Measurements from ENCODE around the gene EID3.
"Not testable (repeated sequence)": the region's sequence is repeated elsewhere in the genome, so short reads cannot be mapped to it uniquely, and the experiment has no call there.

The EID3 gene

DNA sequence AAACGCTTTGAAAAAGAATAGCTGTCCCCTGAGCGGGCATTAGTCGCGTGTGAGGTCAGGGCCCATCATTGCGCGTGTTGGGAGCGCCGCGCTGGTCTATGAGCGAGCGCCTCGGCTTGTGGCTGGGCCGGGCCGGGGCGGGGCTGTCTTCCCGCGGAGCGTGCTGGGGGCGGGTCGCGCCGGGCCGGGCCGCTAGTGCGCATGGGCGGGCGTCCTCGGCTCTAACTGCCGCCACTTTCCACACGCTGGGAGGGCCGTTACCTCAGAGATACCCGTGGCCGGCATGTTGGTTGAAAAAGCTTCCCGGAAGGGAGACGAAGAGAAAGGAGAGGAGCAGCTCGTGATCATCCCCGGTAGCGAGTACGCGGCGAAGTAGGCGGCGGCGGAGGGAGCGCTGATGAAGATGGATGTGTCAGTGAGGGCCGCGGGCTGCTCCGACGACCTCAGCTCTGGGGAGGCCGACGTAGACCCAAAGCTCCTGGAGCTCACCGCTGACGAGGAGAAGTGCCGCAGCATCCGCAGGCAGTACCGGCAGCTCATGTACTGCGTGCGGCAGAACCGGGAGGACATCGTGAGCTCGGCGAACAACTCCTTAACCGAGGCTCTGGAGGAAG is at the start of gene EID3:
EID3 (plus strand) TSS at position 202 of the 614 bp plus-strand sequence; CDS start at position 398, 196 bp downstream.
- DNase-seq (ENCODE audit: low read depth in 2 of 2), result peak; percentile 84 to 87

DNA sequence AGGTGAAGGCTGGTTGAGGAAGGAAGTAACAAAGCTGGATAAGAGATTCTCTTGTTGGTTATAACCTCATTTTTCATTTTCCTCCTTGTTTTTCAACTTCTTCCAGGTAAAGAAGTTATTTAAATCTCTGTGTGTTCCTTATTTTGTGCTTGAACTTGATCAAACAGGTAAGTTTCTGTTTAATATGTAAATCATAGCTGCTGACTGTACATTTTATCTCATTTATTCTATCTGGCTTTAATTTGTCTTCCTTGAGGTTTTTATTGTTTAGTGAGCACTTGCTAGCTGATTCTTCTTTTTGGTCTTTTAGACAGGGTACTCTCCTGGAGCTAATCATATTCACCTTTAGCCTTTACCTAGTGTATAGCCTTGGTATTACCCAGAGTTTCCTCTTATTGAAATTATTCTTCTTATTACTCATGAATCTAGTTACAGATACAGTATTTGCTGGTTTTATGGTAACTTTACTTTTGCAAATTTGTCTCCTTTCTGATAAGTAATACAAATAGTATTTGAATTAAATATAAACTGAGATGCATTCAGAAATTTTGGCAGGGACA is 45.5 kb upstream of the EID3 start:
- no peak for DNase-seq (ENCODE audit: low read depth in 2 of 2)

DNA sequence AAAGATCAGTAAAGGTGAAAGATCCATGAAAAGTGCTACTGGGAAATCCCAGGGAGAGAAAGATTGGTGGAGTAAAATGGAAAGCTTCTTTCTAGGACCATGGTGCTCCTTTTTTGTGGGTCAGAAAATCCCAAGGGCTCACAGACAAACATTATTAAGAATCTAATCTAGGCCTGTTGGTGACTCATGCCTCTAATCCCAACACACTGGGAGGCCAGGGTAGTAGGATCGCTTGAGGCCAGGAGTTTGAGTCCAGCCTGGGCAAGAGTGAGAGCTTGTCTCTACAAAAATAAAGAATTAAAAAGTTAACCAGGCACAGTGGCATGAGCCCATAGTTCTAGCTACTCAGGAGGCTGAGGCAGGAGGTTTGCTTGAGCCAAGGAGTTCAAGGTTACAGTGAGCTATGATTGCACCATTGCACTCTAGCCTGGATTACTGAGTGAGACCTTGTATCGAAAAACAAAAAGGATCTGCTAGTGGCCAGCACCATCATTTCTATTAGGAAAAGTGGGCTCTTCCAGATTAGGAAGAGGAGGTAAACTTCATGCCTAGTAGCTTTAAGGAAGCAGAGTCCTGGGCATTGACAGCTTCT is 45.0 kb upstream of the EID3 start:
- no peak for DNase-seq (ENCODE audit: low read depth in 2 of 2)

DNA sequence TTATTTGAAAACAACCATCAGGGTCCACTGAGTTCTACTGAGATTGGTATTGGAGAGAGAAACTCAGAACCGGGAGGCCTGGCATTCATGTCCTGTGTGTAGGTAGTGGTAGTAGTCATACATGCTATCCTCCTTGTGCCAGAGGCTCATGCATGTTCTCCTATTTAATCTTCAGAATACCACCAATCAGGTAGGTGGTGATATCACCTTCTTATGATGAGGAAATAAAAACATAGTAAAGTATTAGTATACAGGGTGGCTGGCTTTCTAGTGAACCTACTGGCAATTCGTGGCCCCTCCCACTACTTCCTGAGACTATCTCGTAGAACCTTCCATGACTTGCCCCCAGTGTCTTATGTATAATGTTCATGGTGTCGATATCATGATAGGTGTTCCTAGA is 40.5 kb upstream of the EID3 start:
- DNase-seq (ENCODE audit: low read depth in 2 of 2), result no peak

DNA sequence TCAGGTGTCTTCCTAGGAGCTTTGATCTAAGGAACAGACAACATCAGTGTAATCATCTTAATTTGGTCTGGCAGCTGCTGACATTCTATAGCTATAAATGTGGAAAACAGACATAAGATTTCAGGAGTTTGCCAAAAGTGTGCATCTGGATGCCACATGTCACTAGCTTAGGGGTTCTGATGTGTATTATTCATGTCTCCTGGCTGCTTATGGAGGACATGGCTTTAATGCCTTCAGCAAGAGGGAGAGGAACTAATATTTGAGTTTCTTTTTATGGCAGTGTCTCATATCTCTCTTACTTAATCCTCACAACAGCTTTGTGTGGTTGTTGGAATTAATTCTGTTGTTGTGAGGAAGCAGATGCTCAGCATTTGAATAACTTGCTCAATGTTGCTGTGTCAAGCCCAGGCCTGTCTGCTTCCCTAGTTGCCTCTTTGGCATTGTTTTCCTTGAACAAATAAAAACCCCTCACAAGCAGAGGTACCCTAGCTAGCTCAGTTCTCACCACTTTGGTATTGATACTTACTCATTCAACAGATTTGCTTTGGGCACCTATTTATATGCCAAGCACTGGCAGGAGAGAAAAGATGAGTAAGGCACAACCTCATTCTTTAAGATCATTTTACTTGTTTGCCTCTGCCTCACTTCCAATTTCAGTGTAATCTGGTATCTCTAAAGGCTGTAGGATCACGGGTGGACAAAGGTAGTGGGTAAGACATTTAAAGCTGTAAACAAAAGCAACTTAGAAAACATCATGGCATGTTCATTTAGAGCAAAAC is 39.8 kb upstream of the EID3 start:
- no peak for DNase-seq (ENCODE audit: low read depth in 2 of 2)

DNA sequence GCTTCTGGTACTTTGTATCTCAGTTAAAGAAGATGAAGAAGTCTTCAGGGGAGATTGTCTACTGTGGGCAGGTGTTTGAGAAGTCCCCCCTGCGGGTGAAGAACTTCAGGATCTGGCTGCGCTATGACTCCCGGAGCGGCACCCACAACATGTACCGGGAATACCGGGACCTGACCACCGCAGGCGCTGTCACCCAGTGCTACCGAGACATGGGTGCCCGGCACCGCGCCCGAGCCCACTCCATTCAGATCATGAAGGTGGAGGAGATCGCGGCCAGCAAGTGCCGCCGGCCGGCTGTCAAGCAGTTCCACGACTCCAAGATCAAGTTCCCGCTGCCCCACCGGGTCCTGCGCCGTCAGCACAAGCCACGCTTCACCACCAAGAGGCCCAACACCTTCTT is 38.1 kb upstream of the EID3 start:
- not testable (repeated sequence) for DNase-seq (ENCODE audit: low read depth in 2 of 2)

DNA sequence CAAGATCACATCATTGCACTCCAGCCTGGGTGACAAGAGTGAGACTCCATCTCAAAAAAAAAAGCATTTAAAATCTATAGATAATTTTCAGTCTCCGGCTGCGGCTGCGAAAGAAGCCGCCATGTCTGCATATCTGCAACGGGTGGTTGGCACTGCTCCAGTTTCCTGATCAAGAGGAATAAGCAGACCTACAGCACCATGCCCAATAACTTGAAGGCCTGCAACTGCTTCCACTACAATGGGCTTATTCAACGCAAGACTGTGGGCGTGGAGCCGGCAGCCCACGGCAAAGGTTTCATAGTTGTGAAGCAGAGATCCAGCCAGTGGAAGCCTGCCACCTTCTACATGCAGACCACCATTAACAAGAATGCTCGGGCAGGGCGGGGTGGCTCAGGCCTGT is 30.6 kb upstream of the EID3 start:
- DNase-seq (ENCODE audit: low read depth in 2 of 2), result no peak

DNA sequence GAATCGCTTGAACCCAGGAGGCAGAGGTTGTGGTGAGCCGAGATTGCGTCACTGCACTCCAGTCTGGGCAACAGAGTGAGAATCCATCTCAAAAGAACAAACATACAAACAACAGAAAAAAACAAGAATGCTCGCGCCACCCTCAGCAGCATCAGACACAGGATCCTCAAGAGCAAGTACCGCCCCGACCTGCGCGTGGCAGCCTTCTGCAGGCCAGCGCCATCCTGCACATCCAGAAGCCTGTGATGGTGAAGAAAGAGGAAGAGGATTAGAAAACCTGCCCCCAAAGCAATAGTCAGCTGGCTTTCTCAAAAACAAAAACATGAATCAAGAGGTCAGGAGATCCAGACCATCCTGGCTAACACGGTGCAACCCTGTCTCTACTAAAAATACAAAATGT is 30.0 kb upstream of the EID3 start:
- no peak for DNase-seq (ENCODE audit: low read depth in 2 of 2)

DNA sequence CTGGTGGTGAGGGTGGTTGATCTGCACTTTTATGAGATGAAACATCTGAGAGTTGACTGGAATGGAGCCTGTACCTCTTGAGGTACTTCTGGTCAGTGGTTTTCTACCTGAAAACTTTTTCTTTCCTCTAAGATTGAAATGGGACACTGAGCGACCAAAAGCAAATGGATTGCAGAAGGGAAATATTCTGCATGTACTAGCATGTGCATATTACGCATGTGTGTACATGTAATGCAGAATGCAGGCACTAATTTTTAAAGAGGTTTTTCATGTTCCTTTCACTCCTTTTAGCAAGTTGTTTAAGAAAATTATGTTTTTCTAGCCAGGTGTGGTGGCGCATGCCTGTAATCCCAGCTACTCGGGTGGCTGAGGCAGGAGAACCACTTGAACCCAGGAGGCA is 28.7 kb upstream of the EID3 start:
- DNase-seq (ENCODE audit: low read depth in 2 of 2), result no peak

DNA sequence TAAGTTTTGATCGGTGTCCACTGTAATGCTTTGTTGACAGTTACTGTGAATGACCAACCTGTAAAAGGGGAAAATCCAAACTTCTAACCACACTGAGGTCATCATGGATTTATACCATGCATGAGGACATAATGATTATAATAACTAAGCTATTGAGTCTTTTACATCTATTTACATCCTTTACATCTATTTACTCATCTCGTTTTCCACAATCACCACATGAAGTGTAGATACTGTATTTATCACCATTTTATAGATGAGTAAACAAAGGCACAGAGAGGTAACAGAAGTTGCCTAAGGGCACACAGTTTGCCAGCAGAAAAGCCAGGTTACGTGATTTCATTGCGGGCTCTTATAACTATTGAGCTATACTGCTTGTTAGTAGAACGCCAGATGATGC is 27.9 kb upstream of the EID3 start:
- DNase-seq (ENCODE audit: low read depth in 2 of 2), result no peak

DNA sequence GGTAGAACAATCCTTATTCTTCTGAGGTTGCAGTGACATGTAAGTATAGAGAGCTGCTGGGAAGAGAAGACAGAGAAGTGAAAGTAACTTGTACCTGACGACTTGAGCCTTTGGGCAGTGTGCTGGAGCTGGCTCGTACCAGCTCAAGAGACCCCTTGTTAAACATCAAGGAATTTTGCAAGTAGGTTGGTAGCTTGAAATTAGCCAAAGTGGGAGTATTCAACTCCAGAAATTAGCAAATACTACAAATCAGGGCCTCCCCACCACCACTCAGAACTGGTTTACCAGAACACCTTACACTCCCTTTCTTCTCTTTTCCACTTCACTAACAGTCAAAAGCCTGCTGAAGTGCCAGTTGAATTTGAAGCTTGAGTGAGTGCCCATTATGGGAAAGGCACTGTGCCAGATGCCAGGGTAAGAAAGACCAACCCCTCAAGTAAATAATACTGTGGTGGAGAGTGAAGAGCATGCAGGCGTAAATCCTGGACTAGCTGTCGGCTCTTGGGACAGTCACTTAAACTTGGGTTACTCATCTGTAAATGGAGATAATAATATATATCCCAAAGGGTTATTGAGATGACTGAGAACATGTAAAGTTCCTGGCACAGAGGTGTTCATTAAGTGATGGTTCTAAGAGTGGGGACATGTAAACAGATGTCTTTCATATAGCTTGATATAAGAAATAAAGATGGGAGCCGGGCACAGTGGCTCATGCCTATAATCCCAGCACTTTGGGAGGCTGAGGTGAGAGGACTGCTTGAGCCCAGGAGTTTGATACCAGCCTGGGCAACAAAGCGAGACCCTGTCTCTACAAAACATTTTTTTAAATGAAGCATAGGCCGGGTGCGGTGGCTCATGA is 27.0 kb upstream of the EID3 start:
- no peak for DNase-seq (ENCODE audit: low read depth in 2 of 2)

DNA sequence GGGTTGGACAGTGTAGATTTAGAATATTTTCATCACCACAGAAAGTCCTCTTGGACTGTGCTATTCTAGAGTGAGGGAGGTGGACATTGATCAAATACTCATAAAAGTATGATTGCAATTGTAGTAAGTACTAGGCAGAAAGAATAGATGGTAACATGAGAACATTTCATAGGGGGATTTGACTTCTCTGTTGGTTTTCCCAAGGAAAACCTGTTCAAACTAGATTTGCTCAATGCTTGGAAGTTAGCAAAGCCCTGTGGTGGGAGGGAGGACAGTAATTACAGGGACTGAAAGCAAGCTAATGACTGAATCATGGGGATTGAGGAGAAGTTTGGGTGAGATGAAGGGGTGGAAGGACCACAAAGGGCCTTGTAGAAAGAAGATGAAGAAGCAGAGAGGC is 24.4 kb upstream of the EID3 start:
- no peak for DNase-seq (ENCODE audit: low read depth in 2 of 2)

DNA sequence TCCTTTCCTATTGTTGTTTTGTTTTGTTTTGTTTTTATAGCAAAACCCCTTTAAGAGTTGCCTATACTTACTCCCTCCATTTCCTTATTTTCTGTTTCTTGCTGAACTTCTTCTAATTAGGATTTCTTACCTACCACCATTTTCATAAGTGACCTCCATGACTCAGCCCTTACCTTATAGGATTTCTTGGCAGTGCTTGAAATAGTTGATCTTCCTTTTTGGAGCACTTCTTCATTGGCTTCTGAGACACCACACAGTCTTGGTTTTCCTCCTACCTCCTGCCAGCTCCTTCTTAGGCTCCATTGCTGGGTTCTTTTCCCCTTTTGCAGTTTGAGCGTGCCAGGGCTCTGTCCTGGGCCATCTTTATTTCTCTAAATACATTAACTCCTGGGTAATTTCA is 23.4 kb upstream of the EID3 start:
- no peak for DNase-seq (ENCODE audit: low read depth in 2 of 2)

DNA sequence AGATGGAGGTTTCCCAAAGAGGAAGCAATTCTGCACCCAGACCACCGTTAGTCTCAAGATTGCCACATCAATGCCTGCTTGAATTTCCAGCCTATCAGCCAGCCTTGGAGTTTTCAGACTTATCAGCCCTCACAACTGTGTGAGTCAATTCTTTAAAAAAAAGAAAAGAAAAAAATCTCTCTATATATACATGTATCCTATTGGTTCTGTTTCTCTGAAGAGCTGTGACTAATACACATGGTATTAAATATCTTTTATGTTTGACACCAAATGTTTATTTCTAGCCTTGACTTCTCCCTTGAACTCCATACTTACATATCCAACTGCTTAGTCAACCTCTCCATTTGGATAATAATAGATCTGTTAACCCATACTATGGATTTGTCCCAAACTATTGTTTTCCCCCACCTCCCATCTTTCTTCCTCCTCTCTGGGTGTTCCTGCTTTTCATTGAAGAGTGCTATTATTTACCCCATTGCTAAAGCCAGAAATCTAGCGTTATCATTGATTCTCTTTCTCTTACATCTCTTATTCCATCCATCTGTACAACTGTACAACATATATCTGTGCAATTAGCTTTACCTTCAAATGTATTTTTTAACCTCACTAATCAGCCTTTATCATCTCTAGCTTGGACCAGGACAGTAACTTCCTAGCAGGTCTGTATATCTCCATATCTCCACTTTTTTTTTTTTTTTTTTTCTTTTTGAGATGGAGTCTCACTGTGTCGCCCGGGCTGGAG is 22.7 kb upstream of the EID3 start:
- DNase-seq (ENCODE audit: low read depth in 2 of 2), result no peak

DNA sequence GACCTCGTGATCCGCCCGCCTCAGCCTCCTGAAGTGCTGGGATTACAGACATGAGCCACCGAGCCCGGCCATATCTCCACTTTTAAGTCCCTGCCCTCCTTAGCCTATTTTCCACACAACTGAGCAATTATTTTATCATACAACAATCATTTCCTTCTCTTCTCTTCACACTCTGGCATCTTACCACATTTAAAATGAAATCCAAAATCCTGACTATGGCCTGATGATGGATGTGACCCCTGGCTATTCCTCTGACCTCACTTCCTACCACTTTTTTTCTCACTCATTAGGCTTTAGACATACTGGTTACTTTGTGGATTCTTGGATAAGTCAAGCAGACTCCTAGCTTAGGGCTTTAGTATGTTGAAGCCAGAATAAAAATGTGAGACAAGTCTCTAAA is 21.9 kb upstream of the EID3 start:
- DNase-seq (ENCODE audit: low read depth in 2 of 2), result no peak

DNA sequence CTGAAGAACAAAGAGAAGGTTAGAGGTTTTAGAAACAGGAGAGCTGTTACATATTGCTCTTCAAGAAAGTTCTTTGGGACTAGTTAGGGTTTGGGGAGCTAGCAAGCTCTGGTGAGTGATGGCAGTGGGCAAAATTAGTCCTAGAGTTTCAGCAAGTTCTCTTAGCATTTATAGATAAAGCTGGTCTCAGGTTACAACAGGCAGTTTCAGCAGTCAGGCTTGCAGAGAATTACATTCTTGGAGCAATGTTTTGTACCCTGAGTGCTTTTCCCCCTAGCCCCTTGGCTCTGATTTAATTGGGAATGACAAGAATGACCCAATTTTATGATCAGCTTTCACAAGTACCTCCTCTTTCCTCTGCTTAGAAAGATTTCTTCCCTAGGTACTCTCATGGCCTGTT is 21.4 kb upstream of the EID3 start:
- no peak for DNase-seq (ENCODE audit: low read depth in 2 of 2)

DNA sequence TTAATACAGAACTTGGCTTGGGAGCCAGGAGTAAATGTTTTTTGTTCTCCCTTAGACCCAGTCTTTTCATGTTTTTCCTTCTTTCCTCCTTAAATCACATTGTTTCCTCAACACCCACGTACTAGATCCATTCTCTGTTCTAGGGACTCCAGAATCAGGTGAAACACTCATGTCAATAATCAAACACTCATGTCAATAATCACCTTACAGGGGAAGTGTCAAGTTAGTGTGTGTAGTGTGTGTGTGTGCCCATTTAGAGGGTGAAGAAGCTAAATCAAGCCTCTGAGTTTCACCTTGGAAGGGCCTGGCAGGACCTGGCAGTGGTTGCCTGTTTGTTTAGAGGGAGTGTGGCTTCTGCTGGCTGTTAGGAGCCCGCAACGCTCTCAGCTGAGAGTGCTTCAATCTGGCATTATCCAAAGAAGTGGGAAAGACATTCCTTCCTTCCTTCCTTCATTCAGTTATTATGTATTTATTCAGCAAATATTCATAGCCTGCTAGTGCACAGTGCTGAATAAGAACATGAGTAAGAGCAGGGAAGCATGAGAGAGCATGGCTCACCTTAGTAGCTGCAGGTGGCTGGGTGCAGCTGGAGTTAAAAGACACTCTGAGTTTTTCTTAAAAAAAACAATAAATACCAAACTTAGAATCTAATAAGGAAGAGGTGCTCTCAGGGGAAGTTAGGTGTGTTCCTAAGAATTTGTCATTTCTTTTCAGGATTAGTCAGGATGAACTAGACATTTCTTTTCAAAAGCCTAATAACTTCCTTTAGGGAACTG is 17.6 kb upstream of the EID3 start:
- no peak for DNase-seq (ENCODE audit: low read depth in 2 of 2)

DNA sequence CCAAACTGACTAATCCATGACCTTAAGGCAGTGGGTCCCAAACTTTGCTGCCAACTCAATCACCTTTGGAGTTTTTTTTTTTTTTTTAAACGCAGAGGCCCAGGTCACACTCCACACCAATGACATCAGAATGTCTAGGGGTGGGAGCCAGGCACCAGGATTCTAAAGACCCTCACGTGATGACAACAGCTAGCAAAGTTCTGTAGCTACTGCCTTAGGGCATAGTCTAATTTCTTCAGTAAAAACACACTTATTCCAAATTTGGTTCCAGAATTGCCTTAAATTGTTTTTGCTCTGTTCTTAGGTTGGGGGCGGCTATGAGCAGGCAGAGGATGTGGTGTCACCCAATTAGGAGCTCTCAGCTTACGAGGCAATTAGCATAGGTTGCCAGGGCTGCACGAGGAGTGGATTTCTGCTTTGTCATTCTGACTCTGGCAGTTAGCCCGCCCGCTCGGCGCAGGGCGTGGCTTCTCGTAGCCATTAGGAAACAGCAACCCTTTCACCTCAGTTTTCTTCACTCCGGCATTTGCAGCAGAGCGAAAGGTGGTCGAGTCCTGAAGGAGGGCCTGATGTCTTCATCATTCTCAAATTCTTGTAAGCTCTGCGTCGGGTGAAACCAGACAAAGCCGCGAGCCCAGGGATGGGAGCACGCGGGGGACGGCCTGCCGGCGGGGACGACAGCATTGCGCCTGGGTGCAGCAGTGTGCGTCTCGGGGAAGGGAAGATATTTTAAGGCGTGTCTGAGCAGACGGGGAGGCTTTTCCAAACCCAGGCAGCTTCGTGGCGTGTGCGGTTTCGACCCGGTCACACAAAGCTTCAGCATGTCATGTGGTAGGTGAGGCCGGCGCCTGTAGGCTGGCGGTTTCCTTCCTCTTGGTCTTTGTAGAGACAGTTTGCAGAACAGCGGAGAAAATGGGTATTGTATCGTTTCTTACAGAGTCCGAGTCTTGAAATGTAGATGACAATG is 16.7 kb upstream of the EID3 start:
- peak; percentile 82 to 87 for DNase-seq (ENCODE audit: low read depth in 2 of 2)

DNA sequence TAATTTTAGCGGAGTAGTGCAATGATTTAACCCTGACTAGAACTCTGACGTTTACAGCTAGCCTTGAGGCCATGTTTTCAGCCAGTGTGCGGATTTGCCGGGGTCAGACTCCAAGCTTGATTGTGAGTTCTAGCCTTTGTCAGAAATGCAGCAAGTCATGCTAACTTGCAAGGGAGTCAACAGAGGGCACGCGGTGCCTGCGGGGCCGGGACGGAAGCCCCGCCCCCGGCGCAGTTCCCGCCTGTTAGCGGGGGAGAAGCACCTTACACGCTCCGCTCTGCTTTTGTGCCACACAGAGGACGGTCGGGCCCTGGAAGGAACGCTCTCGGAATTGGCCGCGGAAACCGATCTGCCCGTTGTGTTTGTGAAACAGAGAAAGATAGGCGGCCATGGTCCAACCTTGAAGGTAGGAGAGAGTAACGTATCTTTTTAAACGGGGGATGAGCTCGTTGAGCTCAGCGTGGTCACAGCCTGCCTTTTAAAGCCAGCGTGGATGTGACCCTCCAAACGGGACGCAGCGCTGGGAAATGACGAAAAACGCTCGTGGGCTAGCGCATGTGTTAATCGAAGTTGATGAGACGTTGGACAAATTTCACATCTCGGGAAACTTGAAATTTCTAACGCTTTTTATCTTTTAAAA is 14.8 kb upstream of the EID3 start:
- DNase-seq (ENCODE audit: low read depth in 2 of 2), result peak; percentile 79 to 85

Data from stimulated activated CD8-positive, alpha-beta memory T cell treated with anti-CD3 and anti-CD28 coated beads, Interleukin-15, amount 100 ng/mL, for 48 hours (primary cell).